GM19438 (cell line): Measurements from ENCODE around the gene SLC22A1.
A peak's percentile ranks its signal among the peaks of the same experiment; 100 is the strongest.
"Not testable (repeated sequence)": the region's sequence is repeated elsewhere in the genome, so short reads cannot be mapped to it uniquely, and the experiment has no call there.

Experiments used
- ATAC-seq: cut with Tn5 transposase; IDR thresholded peaks from one replicate; pipeline ENCODE4 v1.9.1; 2021; ENCODE audit warnings: low read depth; ENCODE audit not compliant: unreplicated experiment

Gene SLC22A1

DNA sequence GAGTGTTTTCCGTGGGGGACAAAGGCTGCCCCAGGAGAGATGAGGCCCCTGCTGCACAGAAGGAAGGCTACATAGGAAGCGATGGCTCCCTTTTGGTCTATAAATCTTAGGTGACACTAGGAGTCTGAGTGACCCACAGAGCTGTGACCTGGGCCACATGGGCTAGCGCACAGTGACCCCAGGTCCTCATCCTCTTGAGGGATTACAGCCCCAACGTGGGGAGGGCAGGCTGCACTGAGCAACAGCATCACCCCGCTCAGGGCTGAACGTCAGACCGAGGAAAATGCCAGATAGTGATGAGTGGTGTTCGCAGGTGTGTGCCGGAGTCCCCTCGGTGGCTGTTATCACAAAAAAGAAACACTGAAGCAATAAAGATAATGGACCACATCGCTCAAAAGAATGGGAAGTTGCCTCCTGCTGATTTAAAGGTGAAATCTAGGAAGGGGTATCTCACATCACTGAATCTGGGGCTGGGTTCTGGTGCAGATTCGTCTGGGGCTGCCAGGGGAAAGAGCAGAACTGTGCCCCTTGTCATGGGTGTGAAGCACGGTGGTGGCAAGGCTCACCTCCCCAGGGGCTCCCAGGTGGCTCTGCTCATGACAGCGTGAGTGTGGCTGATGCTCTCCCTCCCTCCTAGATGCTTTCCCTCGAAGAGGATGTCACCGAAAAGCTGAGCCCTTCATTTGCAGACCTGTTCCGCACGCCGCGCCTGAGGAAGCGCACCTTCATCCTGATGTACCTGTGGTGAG is 14.5 kb downstream of the SLC22A1 start:
- no peak for ATAC-seq

DNA sequence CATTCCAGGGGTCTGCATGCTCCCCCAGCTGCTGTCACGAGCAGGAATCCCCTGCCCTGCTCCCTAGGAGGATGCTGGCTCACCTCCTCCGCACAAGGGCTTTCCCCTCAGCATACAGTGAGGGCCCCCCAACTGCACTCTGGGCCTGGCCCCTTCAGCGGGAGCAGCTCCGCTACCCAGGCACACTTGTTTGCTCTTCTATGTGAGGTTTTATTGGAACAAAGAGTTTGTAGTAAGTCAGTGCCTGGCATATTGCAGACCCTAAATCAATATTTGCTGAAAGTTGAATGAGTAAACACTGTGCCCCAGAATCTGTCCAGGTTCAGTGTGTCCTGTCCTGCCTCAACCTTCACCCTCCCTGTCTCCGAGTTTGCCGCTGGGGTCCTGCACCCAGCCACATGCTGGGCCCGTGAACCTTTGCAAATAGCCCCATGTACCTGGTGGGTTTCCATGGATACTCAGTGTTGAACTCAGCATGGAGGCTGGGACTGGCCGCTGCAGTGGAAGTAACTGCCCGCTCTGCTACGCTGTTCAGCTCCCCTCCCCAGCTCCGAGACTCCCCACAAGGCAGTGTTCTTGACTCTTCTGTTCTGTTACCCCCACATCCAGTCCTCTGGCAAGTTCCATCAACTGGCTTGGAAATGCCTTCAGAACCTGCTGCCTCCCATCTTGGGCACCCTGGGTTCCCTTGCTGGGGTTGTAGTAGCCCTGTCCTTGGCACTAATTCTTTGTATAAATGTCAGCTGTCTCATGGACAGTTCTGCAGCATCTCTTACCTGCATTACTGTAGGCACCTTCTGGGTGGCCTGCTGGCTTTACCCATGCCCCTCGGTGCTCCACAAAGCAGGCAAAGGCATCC is 15.7 kb downstream of the SLC22A1 start:
- ATAC-seq, result no peak

DNA sequence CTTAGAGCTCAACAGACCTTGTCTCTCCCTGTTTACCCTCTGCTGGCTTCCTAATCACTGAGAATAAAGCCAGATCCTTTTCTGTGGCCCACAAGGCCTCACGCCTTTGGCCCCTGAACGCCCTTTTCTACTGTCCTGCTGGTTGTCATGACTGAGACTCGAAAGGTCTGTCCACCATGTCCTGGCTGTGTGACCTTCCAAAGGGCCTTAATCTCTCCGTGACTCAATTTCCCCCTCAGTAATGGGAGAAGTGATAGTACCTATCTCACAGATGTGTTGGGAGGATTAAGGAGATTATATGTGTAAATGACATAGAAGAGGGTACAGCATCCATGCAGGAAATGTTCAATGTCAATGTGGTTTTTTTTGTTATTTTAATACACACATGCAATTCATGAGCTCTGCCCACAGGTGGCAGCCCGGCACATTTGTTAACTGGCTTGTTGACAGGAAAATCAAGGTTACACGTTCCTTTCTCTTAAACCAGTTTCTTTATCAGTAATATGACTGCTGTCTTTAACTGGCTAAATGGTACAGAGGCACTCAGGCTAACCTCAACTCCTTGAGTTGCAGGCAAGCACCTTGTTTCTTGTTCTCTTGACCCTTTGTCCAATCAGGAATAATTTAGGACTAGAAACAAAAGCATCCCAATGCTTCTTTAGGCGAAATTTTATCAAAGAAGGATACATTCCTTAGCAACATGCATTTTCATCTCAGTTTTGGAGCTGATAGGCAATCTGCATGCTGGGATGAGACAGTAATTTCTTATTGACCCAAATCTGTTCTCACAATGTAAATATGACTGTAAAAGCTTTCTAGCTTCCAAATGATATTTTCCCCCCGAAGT is 16.6 kb downstream of the SLC22A1 start:
- ATAC-seq, result peak; percentile 52

DNA sequence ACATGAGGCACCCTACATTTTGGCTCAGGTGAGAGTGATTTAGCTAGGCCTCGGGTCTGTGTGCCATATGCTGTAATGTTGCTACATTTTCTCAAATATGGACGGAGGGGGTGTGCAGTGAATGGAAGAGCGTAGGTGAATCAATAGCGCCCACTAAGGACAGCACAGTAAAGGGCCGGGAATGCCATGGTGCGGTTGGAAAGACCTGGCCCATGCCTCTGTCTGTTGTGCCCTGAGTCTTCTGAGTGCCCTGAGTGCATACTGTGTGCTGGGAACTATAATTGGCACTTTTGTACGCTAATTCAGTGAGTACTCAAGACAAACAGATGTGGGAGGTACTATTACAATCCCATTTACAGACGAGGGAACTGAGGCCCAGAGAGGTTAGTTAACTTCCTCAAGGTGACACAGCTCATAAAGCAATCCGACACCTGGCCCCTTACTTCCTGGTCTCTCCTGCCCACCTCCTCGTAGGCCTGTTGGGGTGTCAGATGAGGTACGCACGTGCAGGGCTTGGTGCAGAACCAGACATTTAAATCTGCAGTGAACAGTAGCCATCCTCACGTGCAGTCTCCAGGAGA is 17.3 kb downstream of the SLC22A1 start:
- ATAC-seq, result no peak

DNA sequence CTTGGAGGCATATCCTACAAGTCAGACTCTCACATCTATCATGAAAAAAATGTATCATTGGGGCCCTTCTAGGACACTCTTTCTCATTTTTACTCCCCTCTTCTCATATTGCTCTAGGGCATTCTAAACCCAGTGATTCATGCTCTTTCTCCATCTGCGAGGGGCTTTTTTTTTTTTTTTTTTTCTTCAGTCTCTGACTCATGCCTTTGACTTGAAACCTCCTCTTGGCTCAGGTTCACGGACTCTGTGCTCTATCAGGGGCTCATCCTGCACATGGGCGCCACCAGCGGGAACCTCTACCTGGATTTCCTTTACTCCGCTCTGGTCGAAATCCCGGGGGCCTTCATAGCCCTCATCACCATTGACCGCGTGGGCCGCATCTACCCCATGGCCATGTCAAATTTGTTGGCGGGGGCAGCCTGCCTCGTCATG is 17.8 kb downstream of the SLC22A1 start:
- ATAC-seq, result no peak

DNA sequence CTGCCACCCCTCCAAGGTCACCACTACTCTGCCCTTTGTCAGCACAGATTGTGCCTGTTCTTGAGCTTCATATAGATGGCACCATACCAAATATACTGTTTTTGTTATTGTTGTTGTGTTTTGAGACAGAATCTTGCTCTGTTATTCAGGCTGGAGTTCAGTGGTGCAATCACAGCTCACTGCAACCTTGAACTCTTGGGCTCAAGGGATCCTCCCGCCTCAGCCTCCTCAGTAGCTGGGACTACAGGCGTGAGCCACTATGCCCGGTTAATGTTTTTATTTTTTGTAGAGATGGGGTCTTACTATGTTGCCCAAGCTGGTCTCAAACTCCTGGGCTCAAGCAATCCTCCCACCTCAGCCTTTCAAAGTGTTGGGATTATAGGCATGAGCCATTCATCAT is 18.9 kb downstream of the SLC22A1 start:
- not testable (repeated sequence) for ATAC-seq

DNA sequence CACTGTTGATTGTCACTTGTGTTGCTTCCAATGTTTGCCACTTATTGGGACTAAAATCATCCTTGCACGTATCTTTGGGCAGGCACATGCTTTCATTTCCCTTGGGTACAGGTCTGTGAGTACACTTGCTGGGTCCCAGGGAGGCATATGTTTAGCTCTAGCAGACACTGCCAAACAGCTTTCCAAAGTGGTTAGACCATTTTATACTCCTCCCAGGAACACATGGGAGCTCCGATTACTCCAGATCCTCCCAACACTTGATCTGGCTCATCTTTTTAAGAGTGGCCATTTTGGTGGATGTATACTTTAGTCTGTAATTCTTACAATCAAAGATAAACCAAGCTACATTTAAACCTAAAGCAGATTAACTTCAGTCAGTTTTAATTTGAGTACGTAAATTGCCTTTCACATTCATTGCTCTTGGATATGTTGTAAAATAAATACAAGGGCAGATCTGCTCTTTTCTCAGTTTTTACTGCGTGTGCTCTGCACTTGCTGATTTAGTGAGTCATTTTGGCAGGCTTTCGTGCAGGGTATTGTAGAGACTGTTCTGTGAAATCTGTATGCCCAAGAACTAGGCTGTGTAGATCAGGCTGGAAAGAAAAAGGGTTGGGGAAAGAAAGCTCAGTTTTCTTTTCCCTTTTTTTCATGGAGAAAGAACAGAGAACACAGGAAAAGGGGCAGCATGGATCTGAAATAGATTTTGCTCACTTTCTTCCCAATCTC is 19.5 kb downstream of the SLC22A1 start:
- ATAC-seq, result no peak

DNA sequence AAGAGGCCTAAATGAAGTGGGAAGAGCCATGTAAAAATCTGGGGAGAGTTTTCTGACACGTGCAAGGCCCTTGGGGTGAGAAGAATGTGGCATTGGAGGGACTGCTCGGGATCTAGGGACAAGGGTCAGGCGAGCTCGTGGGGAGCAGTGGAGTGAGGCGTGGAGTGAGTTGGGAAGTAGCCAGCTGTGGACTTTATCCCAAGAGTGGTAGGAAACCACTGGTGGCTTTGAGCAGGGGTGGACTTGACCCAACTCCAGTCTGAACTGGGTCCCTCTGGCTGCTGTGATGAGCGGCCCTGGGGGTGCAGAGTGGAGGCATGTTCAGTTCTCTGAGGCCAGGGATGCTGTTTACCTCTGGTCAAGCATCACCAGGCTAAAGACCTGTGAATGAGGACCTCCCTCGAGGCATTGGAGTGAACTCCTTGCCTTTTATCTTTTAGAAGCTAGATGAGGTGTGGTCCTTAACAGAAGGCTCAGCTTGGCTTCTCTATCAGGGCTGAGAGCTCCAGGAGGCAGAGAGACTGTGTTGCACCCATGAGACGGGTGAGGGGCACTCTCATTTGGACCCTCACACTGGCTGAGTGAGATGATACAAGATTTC is 20.6 kb downstream of the SLC22A1 start:
- no peak for ATAC-seq

DNA sequence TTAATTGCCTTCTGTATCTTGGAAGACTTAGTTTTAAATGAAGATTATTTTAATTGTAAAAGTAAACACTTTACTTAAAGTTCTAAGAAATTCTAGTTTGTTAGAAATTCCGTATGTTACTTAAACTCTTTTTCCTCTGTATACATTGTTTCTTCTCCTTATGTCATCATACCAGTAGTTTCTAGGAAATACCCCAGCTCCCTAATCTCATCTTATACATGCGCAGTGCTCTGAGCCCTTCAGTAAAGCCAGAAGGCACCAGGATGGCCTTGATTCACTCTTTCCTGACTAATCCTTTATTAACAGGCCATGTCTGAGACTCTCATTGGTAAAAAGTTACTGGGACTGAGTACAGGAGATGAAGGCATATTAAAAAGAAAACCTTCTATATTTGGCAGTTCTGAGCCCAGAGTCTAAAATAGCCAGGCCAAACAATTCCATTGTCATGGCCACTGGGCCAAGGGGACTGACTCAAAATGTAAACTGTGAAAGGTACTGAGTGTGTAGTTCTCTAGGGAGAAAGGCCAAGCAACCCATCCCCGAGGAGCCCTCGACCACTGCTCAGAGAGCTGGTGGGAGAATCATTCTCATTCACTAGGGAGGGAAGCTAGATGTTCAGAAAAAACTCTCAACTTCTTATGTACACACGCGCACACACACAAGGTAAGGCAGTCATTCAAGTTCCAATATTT is 25.0 kb downstream of the SLC22A1 start:
- no peak for ATAC-seq

DNA sequence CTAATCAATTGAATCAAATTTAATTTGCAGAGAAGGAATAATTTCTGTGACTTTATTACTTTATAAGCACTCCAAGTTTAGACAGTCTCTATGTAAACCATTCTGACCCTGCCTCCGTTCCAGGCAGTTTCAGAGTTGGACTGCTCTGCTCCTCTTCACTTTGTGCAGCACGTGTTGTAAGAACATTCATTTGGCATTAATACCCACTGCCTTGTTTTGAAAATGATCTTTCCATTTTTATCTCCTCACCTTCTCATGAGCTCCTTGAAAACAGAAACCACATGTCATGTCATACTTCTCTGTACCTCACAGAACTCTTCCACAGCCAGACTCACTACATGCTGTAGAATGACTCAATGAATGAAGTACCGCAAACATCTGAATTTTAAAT is 25.5 kb downstream of the SLC22A1 start:
- no peak for ATAC-seq

DNA sequence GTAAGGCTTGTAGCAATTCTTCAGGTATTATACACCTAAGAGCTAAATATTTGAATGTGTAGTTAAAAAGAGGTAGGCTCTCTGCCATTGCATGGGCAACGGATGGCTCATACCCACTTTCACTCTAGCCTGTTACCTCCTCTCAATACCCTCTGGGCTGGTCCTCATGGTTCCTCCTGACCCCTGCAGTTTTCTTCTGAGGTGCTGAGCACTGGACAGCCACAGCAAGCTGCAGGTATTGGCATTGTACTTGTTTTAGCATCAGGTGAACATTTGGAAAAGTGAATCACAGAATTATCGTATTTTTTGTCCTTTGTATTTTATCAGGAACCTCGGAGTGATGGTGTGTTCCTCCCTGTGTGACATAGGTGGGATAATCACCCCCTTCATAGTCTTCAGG is 32.9 kb downstream of the SLC22A1 start:
- ATAC-seq, result no peak

DNA sequence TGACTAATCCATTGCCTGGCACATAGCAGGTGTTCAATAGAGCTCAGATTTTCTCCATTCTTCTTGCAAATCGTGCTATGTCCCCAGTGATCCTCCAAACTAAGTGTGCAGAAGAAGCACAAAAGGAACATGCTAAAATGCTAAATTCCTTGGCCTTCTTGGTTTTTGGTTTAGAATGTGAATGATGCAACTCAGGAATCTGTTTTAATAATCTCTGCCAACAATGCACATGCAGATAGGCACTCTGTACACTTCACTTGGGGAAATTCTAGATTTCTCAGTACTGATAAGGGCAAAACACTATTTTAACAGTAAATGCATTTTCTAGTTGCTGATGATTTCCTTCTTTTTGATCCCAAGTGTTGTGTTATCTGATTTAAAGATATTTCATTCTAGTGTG is 35.2 kb downstream of the SLC22A1 start:
- ATAC-seq, result no peak

DNA sequence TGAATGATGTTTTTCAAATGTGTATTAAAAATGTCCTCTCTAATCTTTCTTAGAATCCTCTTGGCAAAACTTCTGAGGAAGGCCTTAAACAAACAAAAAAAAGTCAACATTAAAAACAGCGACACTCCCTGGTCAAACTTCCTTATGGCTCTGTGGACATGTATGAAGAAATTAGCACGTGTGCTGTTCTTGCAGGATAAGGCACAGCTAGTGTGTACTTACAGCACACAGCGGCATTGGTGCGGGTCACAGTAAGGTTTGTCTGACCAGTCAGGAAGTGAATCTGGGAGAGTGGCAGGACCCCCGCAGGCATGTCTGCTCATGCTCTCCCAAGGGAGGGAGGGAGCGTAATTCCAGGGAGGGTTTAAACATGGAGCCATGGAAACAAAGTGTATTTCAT is 38.8 kb downstream of the SLC22A1 start:
- ATAC-seq, result no peak

DNA sequence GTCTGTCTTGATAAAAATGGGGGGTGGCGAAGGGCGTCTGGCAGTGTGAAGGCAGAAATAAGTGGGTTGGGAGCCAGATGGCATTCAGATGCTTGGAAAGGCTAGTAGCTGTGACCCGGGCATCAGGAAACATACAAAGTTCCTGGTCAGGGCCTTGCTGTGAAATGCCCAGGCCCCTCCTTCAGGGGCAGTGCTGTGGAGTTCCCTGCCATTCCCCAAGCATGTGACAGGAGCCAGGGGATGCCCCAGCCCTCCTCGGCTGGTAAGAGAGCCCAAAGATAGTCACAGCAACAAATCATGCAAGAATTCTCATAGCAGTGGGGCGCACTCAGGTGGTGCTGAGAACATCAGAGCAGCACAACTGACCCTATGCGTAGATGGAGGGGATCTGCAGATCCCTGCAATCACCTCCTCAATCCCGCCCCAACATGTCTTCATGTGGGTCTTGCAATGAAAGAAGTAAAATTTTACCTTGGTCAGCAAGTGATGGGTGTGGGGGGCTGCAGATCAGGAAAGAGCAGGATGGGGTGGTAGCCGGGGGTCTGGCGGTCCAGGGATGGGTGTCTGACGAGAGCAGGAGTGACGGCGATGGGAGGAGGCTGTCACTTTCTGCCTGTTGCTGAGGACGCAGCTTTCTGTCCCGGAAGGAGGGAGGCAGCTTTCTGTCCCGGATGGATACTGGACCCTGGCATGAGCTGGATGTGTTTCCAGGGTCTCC is 39.5 kb downstream of the SLC22A1 start:
- ATAC-seq, result no peak

DNA sequence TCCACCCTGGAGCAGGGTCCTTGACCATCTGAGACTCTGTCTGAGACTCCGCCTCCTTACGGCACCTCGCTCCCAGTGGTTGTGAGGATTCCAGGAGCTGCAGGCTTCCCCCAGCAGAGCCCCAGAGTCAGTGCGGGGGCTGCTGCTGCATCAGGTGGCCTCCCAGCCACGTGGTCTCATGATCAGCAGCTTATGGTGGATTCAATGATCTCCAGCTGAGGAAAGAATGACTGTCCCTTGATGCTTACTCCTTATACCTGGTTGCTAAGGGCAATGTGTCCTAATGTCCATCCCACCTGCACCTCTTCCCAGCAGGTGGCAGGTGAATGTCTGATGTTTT is 40.0 kb downstream of the SLC22A1 start:
- ATAC-seq, result no peak

DNA sequence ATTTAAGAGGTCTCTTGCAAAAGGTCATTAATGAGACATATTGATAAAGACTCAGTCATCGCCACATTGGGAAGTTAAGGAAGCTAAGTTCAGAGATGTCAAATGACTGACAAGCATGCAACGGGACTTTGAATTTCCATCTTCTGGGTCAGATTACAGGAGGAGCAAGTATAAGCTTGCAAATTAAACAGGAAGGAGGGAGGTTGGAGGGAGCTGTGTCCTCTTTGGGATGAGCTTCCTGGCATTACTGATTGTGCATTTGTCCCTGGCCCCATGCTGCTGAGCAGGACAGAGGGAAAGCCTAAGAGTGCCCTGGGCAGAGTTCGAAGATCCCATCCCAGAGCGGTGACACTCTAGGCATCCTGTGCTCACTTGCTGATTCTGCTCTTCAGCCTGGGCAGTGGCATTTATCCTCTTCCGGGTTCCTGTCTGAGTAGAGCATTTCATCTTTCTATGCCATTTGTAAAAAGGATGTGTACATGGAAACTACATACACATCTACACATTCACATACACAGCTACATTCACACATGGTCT is 40.5 kb downstream of the SLC22A1 start:
- no peak for ATAC-seq

DNA sequence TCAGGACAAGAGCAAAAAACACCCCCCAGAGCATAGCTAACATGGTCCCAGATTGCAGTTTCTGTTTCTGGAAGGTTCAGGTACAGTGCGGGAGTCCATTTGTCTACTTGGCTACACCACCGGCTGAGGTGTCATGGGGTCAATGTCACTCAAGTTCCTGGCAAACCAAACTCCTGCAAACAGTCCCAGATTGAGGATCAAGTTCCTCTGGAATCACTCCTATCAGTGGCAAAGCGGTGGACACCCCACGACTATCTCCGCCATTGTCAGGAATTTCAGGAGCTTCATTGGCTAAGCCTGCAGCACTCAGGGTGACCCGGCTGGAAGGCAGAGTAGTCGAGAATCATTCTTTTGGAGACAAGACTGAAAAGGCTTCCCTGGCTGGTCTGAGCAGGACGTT is 41.8 kb downstream of the SLC22A1 start:
- no peak for ATAC-seq

DNA sequence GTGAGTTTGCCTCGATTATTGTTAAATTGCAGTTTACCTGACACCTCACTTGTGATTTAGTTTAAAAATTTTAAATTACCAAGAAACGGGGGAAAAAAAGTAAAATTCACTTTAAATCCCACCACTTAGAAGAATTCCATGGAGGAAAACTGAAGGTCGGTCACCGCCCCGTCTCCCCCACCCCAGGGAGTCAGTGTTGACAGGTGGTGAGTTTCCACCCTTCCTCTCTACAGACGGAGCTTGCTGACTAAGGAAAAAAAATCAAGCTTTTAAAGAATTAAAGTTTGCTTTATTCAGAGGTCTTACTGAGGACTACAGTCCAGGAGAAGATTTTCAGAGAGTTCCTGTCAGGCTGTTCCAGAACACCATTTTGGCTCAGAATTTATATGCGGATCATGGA is 42.3 kb downstream of the SLC22A1 start:
- no peak for ATAC-seq
